K562 (cell line): ENCODE results near the gene NRROS. TPM values are rescaled to one million over a fixed set of nuclear protein-coding genes. Genes with fewer than 3 reads are reported as not detected.

Source experiments
- ATAC-seq: fragments of 200-7000 bp; cut with Tn5 transposase; 3 replicates; pipeline ENCODE4 v1.9.1; 2020; ENCODE audit warnings: moderate library complexity
- BruUV-seq: library from RNA; stranded (reverse); fragments of 400-500 nt; replicated peaks from 2 replicates; lab custom pipeline; 2021; lab: Mats Ljungman, UMichigan
- CTCF ChIA-PET: fragments of 300-600 bp; formaldehyde crosslinking; extraction: SDS; loops from one replicate; lab custom pipeline; 2021; ENCODE audit warnings: low intra/inter-chr PET ratio; lab: Yijun Ruan, JAX
- POLR2A ChIA-PET: fragments of 300-600, 350-650 bp; sonication (Branson Sonifier 250); formaldehyde crosslinking; extraction: SDS; loops from one replicate; lab custom pipeline; 2021; ENCODE audit warnings: antibody characterized with exemption, inconsistent platforms; lab: Yijun Ruan, JAX
- DNase-seq, 4 experiments: peaks; one replicate each; pipeline versions ENCODE4 v3.0.0 to v3.0.0-alpha.2; 2011 to 2018; ENCODE audit warnings: low spot score in 3 of 4, mixed read lengths in 3 of 4; ENCODE audit errors: extremely low read depth in 1 of 4
- FAIRE-seq: peaks from 2 replicates; lab custom pipeline; 2011; peaks lifted over from hg19 to GRCh38; lab: Jason Lieb, UNC
- H2AFZ ChIP-seq: 2 replicates; pipeline ENCODE4 v1.6.0; 2011; ENCODE audit warnings: low read depth, low read length, control low read depth, inconsistent platforms
- H3K27ac ChIP-seq: fragments of 200-600 bp; 3 replicates; pipeline ENCODE4 v1.8.0; 2011; ENCODE audit warnings: low read depth, mild to moderate bottlenecking, control low read depth, inconsistent platforms, low read length, moderate library complexity, mixed read lengths; ENCODE audit errors: extremely low read depth
- H3K27me3 ChIP-seq, 2 experiments: fragments of 300-600 bp in 1 of 2; 2 replicates in 1 of 2; 3 replicates in 1 of 2; pipeline versions ENCODE4 v1.6.0 to v1.8.0; 2011; ENCODE audit warnings: inconsistent platforms in 2 of 2, low read length in 2 of 2, mild to moderate bottlenecking in 1 of 2, mixed read lengths in 1 of 2, moderate library complexity in 1 of 2; ENCODE audit not compliant: control insufficient read depth in 2 of 2, insufficient read depth in 2 of 2
- H3K36me3 ChIP-seq: fragments of 300-600 bp; 3 replicates; pipeline ENCODE4 v1.8.0; 2011; ENCODE audit warnings: mild to moderate bottlenecking, low read length, inconsistent platforms; ENCODE audit not compliant: control insufficient read depth, insufficient read depth
- H3K4me1 ChIP-seq, 2 experiments: fragments of 200-600 bp in 1 of 2; replicated peaks in 1 of 2; 2 replicates in 1 of 2; 3 replicates in 1 of 2; pipeline versions ENCODE4 v1.5.1 to v1.8.0; 2011; ENCODE audit warnings: inconsistent platforms in 2 of 2, low read length in 2 of 2, mild to moderate bottlenecking in 1 of 2, mixed read lengths in 1 of 2, moderate library complexity in 1 of 2; ENCODE audit not compliant: control insufficient read depth in 2 of 2, insufficient read depth in 2 of 2
- H3K4me2 ChIP-seq: 2 replicates; pipeline ENCODE4 v1.6.1; 2011; ENCODE audit warnings: low read length, control low read depth, inconsistent platforms, mixed read lengths; ENCODE audit not compliant: insufficient read depth
- H3K4me3 ChIP-seq: fragments of 200-600 bp; sonication (generic), shearing (Covaris generic); 2 replicates; pipeline ENCODE4 v1.5.1; 2016; ENCODE audit warnings: control low read depth, inconsistent platforms
- H3K79me2 ChIP-seq: fragments of 200-600 bp; 3 replicates; pipeline ENCODE4 v1.8.0; 2011; ENCODE audit warnings: low read length, inconsistent platforms; ENCODE audit not compliant: control insufficient read depth, insufficient read depth
- H3K9ac ChIP-seq, 2 experiments: 2 replicates each; pipeline versions ENCODE4 v1.6.0 to v1.6.1; 2011; ENCODE audit warnings: low read depth in 2 of 2, low read length in 2 of 2, control low read depth in 1 of 2, inconsistent platforms in 1 of 2, mild to moderate bottlenecking in 1 of 2, mixed read lengths in 1 of 2; ENCODE audit not compliant: insufficient read depth in 1 of 2
- H3K9me1 ChIP-seq: one replicate; pipeline ENCODE4 v1.6.0; 2011; ENCODE audit warnings: inconsistent platforms, mild to moderate bottlenecking, low read length, moderate library complexity; ENCODE audit not compliant: control insufficient read depth, insufficient read depth
- H3K9me3 ChIP-seq: replicated peaks from 2 replicates; pipeline ENCODE4 v1.5.1; 2011; ENCODE audit warnings: low read depth, low read length, inconsistent platforms; ENCODE audit not compliant: control insufficient read depth, insufficient read depth
- H4K20me1 ChIP-seq: replicated peaks from 2 replicates; pipeline ENCODE4 v1.6.1; 2011; ENCODE audit warnings: low read length, inconsistent platforms, mixed read lengths; ENCODE audit not compliant: control insufficient read depth, insufficient read depth
- ARNT ChIP-seq, 2 experiments: fragments of 450-650 bp; IDR thresholded peaks; 2 replicates each; pipeline ENCODE4 v1.6.1; 2016; ENCODE audit warnings: mild to moderate bottlenecking in 1 of 2
- BCOR ChIP-seq: fragments of 450-650 bp; IDR thresholded peaks from 2 replicates; pipeline ENCODE4 v1.6.1; 2016
- CREB1 ChIP-seq, 2 experiments: sonication (generic) in 1 of 2; formaldehyde crosslinking in 1 of 2; IDR thresholded peaks; 2 replicates each; pipeline versions ENCODE4 v1.6.1 to v1.8.0; 2012 to 2022; ENCODE audit warnings: inconsistent platforms in 1 of 2, mild to moderate bottlenecking in 1 of 2, missing genetic modification reagents in 1 of 2, moderate library complexity in 1 of 2
- FOXM1 ChIP-seq, 2 experiments: fragments of 450-650 bp in 1 of 2; sonication (generic) in 1 of 2; formaldehyde crosslinking in 1 of 2; IDR thresholded peaks; 2 replicates each; pipeline versions ENCODE4 v1.6.1 to v1.9.0; 2017 to 2022; ENCODE audit warnings: low read depth in 2 of 2, mild to moderate bottlenecking in 2 of 2, missing genetic modification reagents in 1 of 2, moderate library complexity in 1 of 2
- HEY1 ChIP-seq: fragments of 250-450 bp; sonication (Bioruptor Pico); IDR thresholded peaks from 2 replicates; pipeline ENCODE4 v1.5.0; 2020; ENCODE audit warnings: mild to moderate bottlenecking, moderate library complexity, borderline replicate concordance
- NEUROD1 ChIP-seq: fragments of 150-350 bp; IDR thresholded peaks from 2 replicates; pipeline ENCODE4 v1.6.1; 2014; ENCODE audit warnings: borderline replicate concordance, low read length, low read depth; ENCODE audit not compliant: partially characterized antibody
- NONO ChIP-seq, 2 experiments: fragments of 200-400 bp in 1 of 2; fragments of 450-650 bp in 1 of 2; formaldehyde crosslinking in 1 of 2; IDR thresholded peaks; 2 replicates each; pipeline ENCODE4 v1.6.1; 2017; ENCODE audit warnings: low read depth in 2 of 2, mild to moderate bottlenecking in 2 of 2, moderate library complexity in 2 of 2, low read length in 1 of 2
- NUFIP1 ChIP-seq: fragments of 450-650 bp; IDR thresholded peaks from 2 replicates; pipeline ENCODE4 v1.6.1; 2018; ENCODE audit not compliant: partially characterized antibody
- PHB ChIP-seq: fragments of 250-450 bp; sonication (Bioruptor Pico); IDR thresholded peaks from 2 replicates; pipeline ENCODE4 v1.5.0; 2021
- PHF8 ChIP-seq: fragments of 200-600 bp; sonication (generic); IDR thresholded peaks from 2 replicates; pipeline ENCODE4 v1.6.1; 2012; ENCODE audit warnings: mixed run types, mild to moderate bottlenecking, inconsistent platforms, low read length, moderate library complexity, borderline replicate concordance
- SP1 ChIP-seq: sonication (generic); formaldehyde crosslinking; IDR thresholded peaks from 2 replicates; pipeline ENCODE4 v1.8.1; 2022; ENCODE audit warnings: mild to moderate bottlenecking, missing genetic modification reagents
- SUPT5H ChIP-seq: fragments of 450-650 bp; IDR thresholded peaks from 2 replicates; pipeline ENCODE4 v1.6.1; 2016
- ZBTB7A ChIP-seq: IDR thresholded peaks from 2 replicates; pipeline ENCODE4 v1.6.1; 2011; ENCODE audit warnings: low read depth, mild to moderate bottlenecking, low read length, moderate library complexity, borderline replicate concordance; ENCODE audit not compliant: control insufficient read depth
- ZNF133 ChIP-seq: fragments of 250-450 bp; sonication (Bioruptor Pico); IDR thresholded peaks from 2 replicates; pipeline ENCODE4 v1.4.0; 2020; ENCODE audit warnings: mild to moderate bottlenecking
- ZNF134 ChIP-seq: fragments of 250-450 bp; sonication (Bioruptor Pico); conservative IDR thresholded peaks from 2 replicates; pipeline ENCODE4 v1.4.0; 2020
- ZNF174 ChIP-seq: fragments of 250-450 bp; sonication (Bioruptor Pico); IDR thresholded peaks from 2 replicates; pipeline ENCODE4 v1.4.0; 2020; ENCODE audit warnings: mild to moderate bottlenecking
- WGBS: fragments of 100-300 bp; shearing (Covaris generic); methylation state at CpG from one replicate; pipeline ENCODE4 v1.1.6; 2016; ENCODE audit warnings: low coverage, mixed read lengths; ENCODE audit not compliant: insufficient coverage; ENCODE audit errors: missing lambda C conversion rate; 5-methylcytosine and 5-hydroxymethylcytosine counted together
- in situ Hi-C: fragments of 300-500 bp; cut with MboI; formaldehyde crosslinking; loops from 4 replicates; pipeline ENCODE4 v1.15.0; 2018; ENCODE audit warnings: inconsistent platforms, mixed read lengths
- intact Hi-C: fragments of 100-400 bp; cut with micrococcal nuclease; formaldehyde crosslinking; loops from 2 replicates; pipeline ENCODE4 v1.14.2; 2022
- polyA plus RNA-seq, 8 experiments: library from polyadenylated mRNA; depleted of rRNA in 4 of 8; stranded (reverse) in 5 of 8; unstranded in 3 of 8; fragments of >200 nt; fragmentation: Nextera tagmentation in 2 of 8; fragmentation: Illumina TruSeq in 1 of 8; extraction: Ambion mirVana in 2 of 8; extraction: Trizol in 1 of 8; gene quantifications; 2 replicates each; pipeline versions ENCODE4 v1.2.1 to v1.2.3, GENCODE V29; 2011 to 2014; ENCODE audit warnings: inconsistent platforms in 1 of 8, missing spikeins in 1 of 8
- total RNA-seq, 7 experiments: library from RNA; depleted of rRNA in 6 of 7; stranded (reverse); fragments of >200 nt in 6 of 7; fragmentation: Illumina TruSeq in 2 of 7; extraction: Trizol in 2 of 7; gene quantifications; 2 replicates each; pipeline versions ENCODE4 v1.2.1 to v1.2.3, GENCODE V29; 2011 to 2021; ENCODE audit warnings: low replicate concordance in 1 of 7
- TF ChIP-seq, protein P1 (sequence below), 3 experiments: fragments of 200-800 bp in 1 of 3; sonication (Bioruptor generic) in 1 of 3; sonication (generic) in 1 of 3; formaldehyde crosslinking in 1 of 3; IDR thresholded peaks; 2 replicates each; pipeline versions ENCODE4 v1.6.1 to v1.8.0; 2016 to 2022; ENCODE audit warnings: mild to moderate bottlenecking in 2 of 3, missing compliant biosample characterization in 2 of 3, missing genetic modification characterization in 2 of 3, missing genetic modification reagents in 1 of 3

NRROS gene
- total and polyA plus RNA-seq, 9 of the 15 experiments (the other 6 are each of a cell fraction or from before 2014, with no cell fraction given): 0.34 to 13.8 (median 3.8) TPM

DNA sequence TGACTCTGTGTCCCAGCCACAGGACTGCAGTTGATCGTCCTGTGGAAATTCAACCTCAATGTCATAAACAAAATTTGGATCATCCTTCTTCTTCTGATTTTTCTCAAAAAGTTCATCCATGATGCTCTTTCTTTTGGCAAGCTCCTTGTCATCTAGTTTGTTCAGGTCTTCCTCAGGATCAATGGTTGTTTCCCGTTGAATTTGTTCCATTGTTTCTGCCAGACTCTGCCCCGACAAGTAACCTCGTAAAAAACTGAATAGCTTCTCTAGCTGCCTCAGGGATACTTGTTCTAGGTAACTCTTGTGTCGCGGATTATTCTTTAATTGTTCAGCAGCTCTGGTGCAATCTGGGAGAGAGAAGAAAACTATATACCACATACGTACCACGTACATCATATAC lies 68.1 kb downstream of the NRROS start:
- no peak for ATAC-seq
- ChIA-PET POLR2A (interaction anchor here (1.0 kb wide), 1 partner anchor 11 kb away, joined by 4 read pairs; no protein-coding TSS in a partner anchor), CTCF (no interaction called here)

More for the DNA sequence above, 68.1 kb downstream of the NRROS start:
- WGBS: 84% methylated on average over 8 of the region's 8 CpGs
- H3K36me3 ChIP-seq: no peaks in the 10 kb centered on the region
- FAIRE-seq (no peak), DNase-seq (no peak)
- H3K79me2 ChIP-seq: 0 out of 3 replicates have a peak, but pooled peaks cover under 1% of the 10 kb centered on the region
- H3K27ac ChIP-seq: no peak overlapping the region
- no peak overlapping the region for H3K4me2 ChIP-seq
- H3K4me1 ChIP-seq: peaks cover 6 to 12% of the 10 kb centered on the region in 2 experiments; a peak in 4 of 5 replicates
- no TSS peak for BruUV-seq
- H4K20me1 ChIP-seq: no peaks in the 10 kb centered on the region
- no peak overlapping the region for H3K4me3 ChIP-seq
- TF ChIP-seq ZNF133 (CRISPR knock-in tag) (no peak), BCOR (no peak), HEY1 (CRISPR knock-in tag) (no peak), NUFIP1 (no peak), ARNT (IDR thresholded peaks at IDR 0.05) (no peak), ZNF174 (CRISPR knock-in tag) (no peak), NEUROD1 (no peak), PHF8 (no peak), SP1 (CRISPR knock-in tag) (no peak), ZBTB7A (no peak), PHB (CRISPR knock-in tag) (no peak), ZNF134 (CRISPR knock-in tag) (no peak), NONO (IDR thresholded peaks at IDR 0.05; ENCODE audit: low read depth in 2 of 2, low read length in 1 of 2) (no peak), SUPT5H (no peak), CREB1 (IDR thresholded peaks at IDR 0.05) (no peak), CREB1 (CRISPR knock-in tag; IDR thresholded peaks at IDR 0.05) (no peak), FOXM1 (IDR thresholded peaks at IDR 0.05; ENCODE audit: low read depth) (no peak), FOXM1 (CRISPR knock-in tag; IDR thresholded peaks at IDR 0.05; ENCODE audit: low read depth) (no peak)
- TF ChIP-seq, protein P1, sequence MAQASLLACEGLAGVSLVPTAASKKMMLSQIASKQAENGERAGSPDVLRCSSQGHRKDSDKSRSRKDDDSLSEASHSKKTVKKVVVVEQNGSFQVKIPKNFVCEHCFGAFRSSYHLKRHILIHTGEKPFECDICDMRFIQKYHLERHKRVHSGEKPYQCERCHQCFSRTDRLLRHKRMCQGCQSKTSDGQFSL (CRISPR knock-in tag; IDR thresholded peaks at IDR 0.05): no peak
- TF ChIP-seq, protein P1 (tag; IDR thresholded peaks at IDR 0.05): no peak
- H3K9me1 ChIP-seq: no peaks in the 10 kb centered on the region
- no peak overlapping the region for H2AFZ ChIP-seq
- in situ Hi-C loops (no loop called here), intact Hi-C loops (no loop called here)
- H3K9me3 ChIP-seq: no peaks in the 10 kb centered on the region
- no peak overlapping the region for H3K9ac ChIP-seq
- H3K27me3 ChIP-seq: no peaks in the 10 kb centered on the region
